CD14-positive monocyte (primary cell): ENCODE results near the gene TRUB1. TPM values are rescaled to one million over a fixed set of nuclear protein-coding genes. Genes with fewer than 3 reads are reported as not detected.

ENCODE experiments used
- DNase-seq, 3 donors: peaks; one replicate each; pipeline ENCODE4 v3.0.0-alpha.2; 2011 to 2022
- H2AFZ ChIP-seq: 2 replicates; pipeline ENCODE4 v1.6.0; 2012; ENCODE audit warnings: mild to moderate bottlenecking, low read depth, low read length, inconsistent platforms; ENCODE audit not compliant: insufficient read depth, poor library complexity, severe bottlenecking
- H3K27ac ChIP-seq, 2 donors: 1 replicate in 1 of 2; 2 replicates in 1 of 2; pipeline ENCODE4 v1.5.1; 2012 to 2013; ENCODE audit warnings: low read length in 2 of 2, control low read depth in 1 of 2, inconsistent platforms in 1 of 2, low read depth in 1 of 2, mild to moderate bottlenecking in 1 of 2
- H3K27me3 ChIP-seq, 2 donors: one replicate each; pipeline versions ENCODE4 v1.6.0 to v1.6.1; 2011 to 2013; ENCODE audit warnings: low read length in 2 of 2; ENCODE audit not compliant: control insufficient read depth in 2 of 2, insufficient read depth in 2 of 2
- H3K36me3 ChIP-seq, 2 donors: replicated peaks in 1 of 2; 1 replicate in 1 of 2; 2 replicates in 1 of 2; pipeline versions ENCODE4 v1.5.1 to v1.6.1; 2012 to 2013; ENCODE audit warnings: low read length in 2 of 2, control low read depth in 1 of 2, inconsistent platforms in 1 of 2, mild to moderate bottlenecking in 1 of 2; ENCODE audit not compliant: insufficient read depth in 2 of 2, control insufficient read depth in 1 of 2
- H3K4me1 ChIP-seq, 2 donors: 1 replicate in 1 of 2; 2 replicates in 1 of 2; pipeline versions ENCODE4 v1.5.1 to v1.6.1; 2012 to 2013; ENCODE audit warnings: low read length in 2 of 2, control low read depth in 1 of 2, inconsistent platforms in 1 of 2, mild to moderate bottlenecking in 1 of 2, moderate library complexity in 1 of 2; ENCODE audit not compliant: insufficient read depth in 2 of 2, control insufficient read depth in 1 of 2
- H3K4me2 ChIP-seq: replicated peaks from 2 replicates; pipeline ENCODE3; 2012; ENCODE audit warnings: low read length, moderate library complexity, mild to moderate bottlenecking; ENCODE audit not compliant: poor library complexity, severe bottlenecking; ENCODE audit errors: extremely low read depth
- H3K4me3 ChIP-seq, 3 experiments: fragments of 200-600 bp in 1 of 3; sonication (generic) in 1 of 3; replicated peaks in 1 of 3; 1 replicate in 2 of 3; 2 replicates in 1 of 3; pipeline ENCODE4 v1.5.1; 2011 to 2013; ENCODE audit warnings: low read length in 3 of 3, mild to moderate bottlenecking in 3 of 3, control low read depth in 2 of 3, low read depth in 2 of 3, inconsistent platforms in 1 of 3, moderate library complexity in 1 of 3
- H3K79me2 ChIP-seq: 2 replicates; pipeline ENCODE4 v1.6.0; 2012; ENCODE audit warnings: mild to moderate bottlenecking, control low read depth, inconsistent platforms, low read length, moderate library complexity; ENCODE audit not compliant: insufficient read depth
- H3K9ac ChIP-seq: 2 replicates; pipeline ENCODE4 v1.6.0; 2017; ENCODE audit warnings: low read length, mild to moderate bottlenecking; ENCODE audit not compliant: insufficient read depth, poor library complexity, severe bottlenecking
- H3K9me3 ChIP-seq, 2 donors: replicated peaks in 1 of 2; 1 replicate in 1 of 2; 2 replicates in 1 of 2; pipeline versions ENCODE4 v1.5.1 to v1.6.1; 2012 to 2013; ENCODE audit warnings: low read length in 2 of 2, control low read depth in 1 of 2; ENCODE audit not compliant: control insufficient read depth in 1 of 2, insufficient read depth in 1 of 2
- H4K20me1 ChIP-seq: 2 replicates; pipeline ENCODE4 v1.6.0; 2012; ENCODE audit warnings: mild to moderate bottlenecking, low read length, control low read depth, moderate library complexity; ENCODE audit not compliant: insufficient read depth
- H3K27ac Mint-ChIP-seq, 7 donors: one replicate each; pipeline ENCODE4 v1.8.0; 2020; ENCODE audit warnings: mild to moderate bottlenecking in 7 of 7, mixed read lengths in 7 of 7, moderate library complexity in 6 of 7, inconsistent platforms in 2 of 7
- H3K27me3 Mint-ChIP-seq, 3 donors: one replicate each; pipeline ENCODE4 v1.8.0; 2021 to 2022; ENCODE audit warnings: low read depth in 3 of 3, mild to moderate bottlenecking in 3 of 3, mixed read lengths in 3 of 3, moderate library complexity in 3 of 3, inconsistent platforms in 1 of 3
- H3K36me3 Mint-ChIP-seq, 2 donors: one replicate each; pipeline ENCODE4 v1.8.0; 2020; ENCODE audit warnings: mixed read lengths in 2 of 2, inconsistent platforms in 1 of 2, mild to moderate bottlenecking in 1 of 2
- H3K4me1 Mint-ChIP-seq: one replicate; pipeline ENCODE4 v1.8.0; 2020; ENCODE audit warnings: mild to moderate bottlenecking, mixed read lengths
- H3K4me3 Mint-ChIP-seq, 2 donors: one replicate each; pipeline ENCODE4 v1.8.0; 2020; ENCODE audit warnings: mild to moderate bottlenecking in 2 of 2, mixed read lengths in 2 of 2, moderate library complexity in 1 of 2
- H3K9me3 Mint-ChIP-seq, 7 donors: one replicate each; pipeline ENCODE4 v1.8.0; 2020 to 2022; ENCODE audit warnings: mixed read lengths in 7 of 7, mild to moderate bottlenecking in 6 of 7, moderate library complexity in 6 of 7, inconsistent platforms in 2 of 7
- CTCF ChIP-seq: fragments of 200-600 bp; IDR thresholded peaks from one replicate; pipeline ENCODE4 v1.8.0; 2022; ENCODE audit warnings: antibody characterized with exemption, mild to moderate bottlenecking
- WGBS: methylation state at CpG from one replicate; pipeline ENCODE4 v1.1.5; 2013; ENCODE audit warnings: missing lambda C conversion rate; ENCODE audit not compliant: insufficient coverage; 5-methylcytosine and 5-hydroxymethylcytosine counted together
- intact Hi-C, 2 donors: fragments of 100-400 bp; cut with micrococcal nuclease; formaldehyde crosslinking; loops; one replicate each; pipeline versions ENCODE4 v1.15.0 to v1.15.1; 2023
- polyA plus RNA-seq, 3 donors: library from polyadenylated mRNA; depleted of rRNA in 1 of 3; unstranded in 2 of 3; stranded (reverse) in 1 of 3; fragments of 300-500 nt in 2 of 3; fragments of >200 nt in 1 of 3; fragmentation: Illumina TruSeq in 2 of 3; gene quantifications; 1 replicate in 2 of 3; 2 replicates in 1 of 3; pipeline ENCODE4 v1.2.3, GENCODE V29; 2012 to 2021

Gene TRUB1
- polyA plus RNA-seq, 3 donors = 3.0 to 5.0 (median 3.3) TPM

GRCh38 chr10:114914560-114914959, 23.4 kb upstream of the TRUB1 start:
- no peaks in the 10 kb centered on the region for H3K4me1 Mint-ChIP-seq
- no peaks in the 10 kb centered on the region for H3K9me3 ChIP-seq
- peaks cover 0 to 3% (median 0%) of the 10 kb centered on the region in 3 donors for H3K27me3 Mint-ChIP-seq
- no peak for TF ChIP-seq CTCF
- no peak overlapping the region for H3K4me3 ChIP-seq
- no peaks in the 10 kb centered on the region for H3K9me3 Mint-ChIP-seq
- no peak for DNase-seq
- H2AFZ ChIP-seq = no peak overlapping the region
- H3K4me3 Mint-ChIP-seq = no peak overlapping the region
- no peaks in the 10 kb centered on the region for H3K36me3 ChIP-seq
- H3K79me2 ChIP-seq = no peaks in the 10 kb centered on the region
- no peak overlapping the region for H3K9ac ChIP-seq
- H3K4me2 ChIP-seq = no peak overlapping the region
- H3K4me1 ChIP-seq = no peaks in the 10 kb centered on the region
- H3K27ac ChIP-seq = no peak overlapping the region
- no peaks in the 10 kb centered on the region for H3K36me3 Mint-ChIP-seq
- 57% methylated on average over 1 of the region's 3 CpGs for WGBS
- H4K20me1 ChIP-seq = no peaks in the 10 kb centered on the region
- H3K27ac Mint-ChIP-seq = no peak overlapping the region
- no peaks in the 10 kb centered on the region for H3K27me3 ChIP-seq
- intact Hi-C loops = no loop called here

- no CpG with 5 or more reads among the region's 2 CpGs for WGBS
- no peaks in the 10 kb centered on the region for H3K27me3 ChIP-seq
- H3K9ac ChIP-seq = no peak overlapping the region
- no peak overlapping the region for H3K4me2 ChIP-seq
- Mint-ChIP-seq H3K9me3 (no peaks in the 10 kb centered on the region), H3K36me3 (no peaks in the 10 kb centered on the region), H3K4me3 (no peak overlapping the region), H3K27ac (no peak overlapping the region), H3K27me3 (peaks cover 0 to 3% (median under 1%) of the 10 kb centered on the region in 3 donors), H3K4me1 (no peaks in the 10 kb centered on the region)
- no peak for DNase-seq
- H3K36me3 ChIP-seq = no peaks in the 10 kb centered on the region
- H3K4me3 ChIP-seq = no peak overlapping the region
- no peaks in the 10 kb centered on the region for H3K4me1 ChIP-seq
- no peak overlapping the region for H3K27ac ChIP-seq
- no peaks in the 10 kb centered on the region for H3K79me2 ChIP-seq
- intact Hi-C loops = no loop called here
- no peak overlapping the region for H2AFZ ChIP-seq
- no peak for TF ChIP-seq CTCF
- H4K20me1 ChIP-seq = no peaks in the 10 kb centered on the region
- no peaks in the 10 kb centered on the region for H3K9me3 ChIP-seq
These were observed 22.7 kb upstream of the TRUB1 start for GRCh38 chr10:114915294-114915693.
